ENCODE data around the gene NR1H4. TPM values are rescaled to one million over a fixed set of nuclear protein-coding genes. Genes with fewer than 3 reads are reported as not detected.

NR1H4 gene
- total and polyA plus RNA-seq, 2 of the 8 experiments (the other 6 are each of a cell fraction or from before 2014, with no cell fraction given), result not detected

DNA sequence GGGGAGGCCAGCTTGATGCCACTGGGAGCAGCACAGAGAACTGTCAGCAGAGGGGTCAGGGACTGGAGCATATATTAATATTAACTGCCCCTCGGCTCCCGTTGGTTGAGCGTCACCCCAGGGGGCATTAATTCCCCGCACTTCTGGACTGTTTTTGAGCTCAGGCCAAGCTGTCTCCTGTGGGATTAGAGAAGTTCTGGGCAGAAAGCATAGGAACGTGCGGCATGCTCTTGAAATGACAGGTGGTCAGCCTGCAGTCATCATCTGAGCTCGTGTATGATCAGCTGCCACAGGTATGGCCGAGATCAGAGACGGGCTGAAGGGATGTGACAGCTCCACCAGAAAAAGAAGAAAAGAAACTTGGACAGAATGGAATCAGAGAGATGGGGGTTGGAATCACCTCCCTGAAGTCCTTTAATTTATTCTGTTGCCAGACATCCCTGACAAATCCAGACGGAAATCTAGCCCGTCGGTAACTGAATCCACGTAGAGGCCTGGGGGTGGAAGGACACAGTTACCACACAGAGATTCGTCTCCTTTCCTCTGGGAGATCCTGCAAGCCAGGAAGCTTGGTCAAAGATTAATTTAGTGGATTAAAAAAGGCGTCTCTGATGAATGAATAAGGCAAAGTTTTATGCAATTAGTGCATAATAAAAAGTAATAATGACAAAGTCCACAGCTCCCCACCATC is 23.6 kb downstream of the NR1H4 start (continued):
- no peak for TF ChIP-seq SIN3A (conservative IDR thresholded peaks at IDR 0.05 in 1 of 2, IDR thresholded peaks at IDR 0.05 in 1 of 2; ENCODE audit: low read depth in 1 of 2, low read length in 2 of 2)
- no peak for TF ChIP-seq CREB1 (IDR thresholded peaks at IDR 0.05)
- TF ChIP-seq, protein P1, sequence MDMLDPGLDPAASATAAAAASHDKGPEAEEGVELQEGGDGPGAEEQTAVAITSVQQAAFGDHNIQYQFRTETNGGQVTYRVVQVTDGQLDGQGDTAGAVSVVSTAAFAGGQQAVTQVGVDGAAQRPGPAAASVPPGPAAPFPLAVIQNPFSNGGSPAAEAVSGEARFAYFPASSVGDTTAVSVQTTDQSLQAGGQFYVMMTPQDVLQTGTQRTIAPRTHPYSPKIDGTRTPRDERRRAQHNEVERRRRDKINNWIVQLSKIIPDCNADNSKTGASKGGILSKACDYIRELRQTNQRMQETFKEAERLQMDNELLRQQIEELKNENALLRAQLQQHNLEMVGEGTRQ (IDR thresholded peaks at IDR 0.05; ENCODE audit: low read length), result no peak
- no peak for TF ChIP-seq CTBP2 (IDR thresholded peaks at IDR 0.05; ENCODE audit: borderline replicate concordance, insufficient read depth, insufficient read length, low read length)
- TF ChIP-seq SAP30 (IDR thresholded peaks at IDR 0.05; ENCODE audit: insufficient read depth, insufficient replicate concordance, low read length), result no peak
- TF ChIP-seq, protein P2, sequence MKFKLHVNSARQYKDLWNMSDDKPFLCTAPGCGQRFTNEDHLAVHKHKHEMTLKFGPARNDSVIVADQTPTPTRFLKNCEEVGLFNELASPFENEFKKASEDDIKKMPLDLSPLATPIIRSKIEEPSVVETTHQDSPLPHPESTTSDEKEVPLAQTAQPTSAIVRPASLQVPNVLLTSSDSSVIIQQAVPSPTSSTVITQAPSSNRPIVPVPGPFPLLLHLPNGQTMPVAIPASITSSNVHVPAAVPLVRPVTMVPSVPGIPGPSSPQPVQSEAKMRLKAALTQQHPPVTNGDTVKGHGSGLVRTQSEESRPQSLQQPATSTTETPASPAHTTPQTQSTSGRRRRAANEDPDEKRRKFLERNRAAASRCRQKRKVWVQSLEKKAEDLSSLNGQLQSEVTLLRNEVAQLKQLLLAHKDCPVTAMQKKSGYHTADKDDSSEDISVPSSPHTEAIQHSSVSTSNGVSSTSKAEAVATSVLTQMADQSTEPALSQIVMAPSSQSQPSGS (IDR thresholded peaks at IDR 0.05; ENCODE audit: low read length), result no peak

Data from H1 (cell line).